GM21360 (cell line): ENCODE data around the gene NR3C2.

ENCODE experiments used
- ATAC-seq: cut with Tn5 transposase; IDR thresholded peaks from one replicate; pipeline ENCODE4 v1.9.1; 2021; ENCODE audit warnings: mild to moderate bottlenecking, moderate library complexity; ENCODE audit not compliant: unreplicated experiment

NR3C2 gene

DNA sequence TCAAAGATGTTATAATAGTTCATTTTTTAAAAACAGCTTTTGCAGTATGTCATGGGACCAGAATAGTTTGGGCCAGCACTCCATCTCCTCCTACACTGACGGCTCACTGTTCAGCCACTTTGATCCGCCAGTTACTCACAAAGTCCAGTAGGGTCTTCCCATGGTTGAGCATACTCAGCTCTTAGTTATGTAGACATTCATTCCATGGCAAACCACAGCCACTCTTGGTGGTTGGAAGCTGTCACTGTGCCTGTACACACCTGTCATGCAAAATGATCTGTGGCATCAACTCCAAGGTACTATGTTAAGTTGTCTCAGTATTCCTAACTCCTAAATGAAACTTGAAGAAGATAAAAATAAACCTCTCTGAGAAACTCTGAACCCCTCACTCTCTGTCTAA is 127.2 kb downstream of the NR3C2 start:
- ATAC-seq: no peak

DNA sequence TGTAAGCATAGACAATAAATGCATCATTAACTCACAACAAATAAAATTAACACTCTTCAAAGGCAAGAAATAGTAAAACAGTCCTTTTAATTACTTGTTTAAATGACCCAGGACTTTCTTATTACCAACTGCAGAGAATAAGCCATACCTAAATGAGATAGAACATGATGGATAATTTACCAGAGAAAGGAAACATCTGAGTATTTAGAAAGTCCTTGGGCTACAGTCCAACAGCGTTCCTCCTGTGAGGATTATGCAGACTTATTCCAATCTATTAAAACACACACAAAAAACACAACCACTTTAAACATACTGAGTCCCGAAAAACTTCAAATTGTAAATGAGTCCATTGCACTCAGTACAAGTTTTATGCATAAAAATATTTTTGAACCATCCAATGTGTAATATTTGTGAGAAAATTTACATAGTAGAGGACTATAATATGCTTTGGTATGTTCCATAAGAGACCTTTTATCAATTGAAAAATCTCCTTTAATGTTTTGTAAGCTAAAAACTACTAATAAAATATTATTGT is 129.2 kb downstream of the NR3C2 start:
- no peak for ATAC-seq

DNA sequence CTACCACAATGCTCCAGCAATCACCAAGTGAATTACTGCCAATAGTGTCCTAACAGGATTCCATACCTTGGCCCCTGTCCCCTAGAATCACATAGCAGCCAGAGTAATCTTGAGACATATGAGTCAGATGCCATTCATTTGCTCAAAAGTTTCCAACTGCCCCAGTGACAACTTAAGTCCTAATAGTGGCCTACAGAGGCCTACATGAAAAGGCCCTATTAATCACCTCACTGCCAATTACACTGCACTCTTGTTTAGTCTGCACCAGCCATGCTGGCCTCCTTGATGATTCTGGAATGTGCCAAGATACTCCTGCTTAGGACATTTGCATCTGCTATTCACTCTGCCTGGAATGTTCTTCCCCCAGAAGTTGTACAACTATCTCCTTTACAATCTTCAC is 130.7 kb downstream of the NR3C2 start:
- ATAC-seq: no peak

DNA sequence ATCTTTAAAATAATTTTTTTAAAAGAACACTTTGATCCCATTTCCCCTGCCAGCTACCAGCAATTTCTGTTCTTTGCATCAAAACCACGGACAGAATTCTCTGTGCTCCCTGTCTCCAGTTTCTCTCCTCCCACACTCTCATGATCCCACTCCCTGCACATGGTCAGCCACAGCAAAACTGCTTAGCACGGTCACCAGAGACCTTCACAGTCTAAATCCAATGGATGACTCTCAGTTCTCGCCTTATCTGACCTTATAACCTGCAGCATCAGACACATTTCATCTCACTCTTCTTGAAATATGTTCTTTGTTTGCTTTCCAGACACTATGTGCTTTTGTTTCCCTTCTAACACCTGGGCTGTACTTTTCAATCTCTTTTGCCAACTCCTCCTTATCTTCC is 131.5 kb downstream of the NR3C2 start:
- ATAC-seq: no peak

DNA sequence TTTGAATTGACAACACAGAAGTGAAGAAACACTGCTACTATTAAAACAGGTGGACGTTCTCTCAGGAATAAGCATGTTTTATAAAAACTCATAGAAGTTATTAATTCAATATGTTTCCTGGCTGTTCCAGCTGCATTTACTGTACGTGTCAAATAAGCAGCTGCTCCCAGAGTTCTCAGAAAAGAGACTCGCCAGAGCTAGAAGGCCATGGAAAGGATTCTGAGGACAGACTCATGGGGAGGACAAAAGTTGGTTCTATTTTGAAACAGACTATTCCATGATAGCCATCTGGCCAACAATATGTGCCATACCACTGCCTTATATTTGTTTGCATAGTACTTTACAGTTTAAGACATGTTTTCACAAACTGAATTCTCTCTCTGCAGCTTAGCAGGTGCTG is 136.5 kb downstream of the NR3C2 start:
- no peak for ATAC-seq

DNA sequence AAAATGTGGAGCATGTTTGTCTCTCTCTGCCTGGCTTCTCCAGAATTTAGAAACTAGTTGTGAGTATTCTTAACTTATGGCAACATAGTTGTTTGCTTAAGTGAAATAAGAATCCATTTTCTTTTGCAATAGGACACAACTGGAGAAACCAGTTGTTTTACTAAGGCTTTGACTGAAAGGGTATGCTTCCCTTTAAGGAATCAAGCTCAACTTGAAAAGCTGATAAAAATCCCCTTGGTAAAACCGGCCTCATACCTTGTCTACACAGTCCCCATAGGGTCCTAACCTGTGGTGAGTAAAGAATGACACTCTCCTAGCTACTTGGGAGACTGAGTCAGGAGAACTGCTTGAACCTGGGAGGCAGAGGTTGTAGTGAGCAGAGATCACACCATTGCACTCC is 139.8 kb downstream of the NR3C2 start:
- ATAC-seq: no peak

DNA sequence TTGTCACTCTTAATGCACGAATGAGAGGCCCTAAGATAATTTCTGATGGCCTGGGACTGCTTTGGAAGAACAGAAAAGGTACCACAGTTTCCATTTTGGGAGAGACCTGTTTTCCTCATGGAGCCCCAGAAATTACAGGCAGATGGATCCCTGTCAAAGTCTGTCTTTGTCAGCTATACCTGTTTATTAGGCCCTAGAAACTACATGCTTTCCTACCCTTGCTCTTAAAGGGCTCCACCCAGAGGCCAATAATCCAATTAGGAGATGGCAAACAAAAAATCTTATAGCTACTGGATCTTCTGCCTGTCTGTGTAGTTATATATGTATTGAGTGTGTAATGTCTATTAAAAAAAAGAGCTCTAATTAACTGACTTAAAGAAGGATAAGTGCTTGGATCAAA is 141.3 kb downstream of the NR3C2 start:
- no peak for ATAC-seq

DNA sequence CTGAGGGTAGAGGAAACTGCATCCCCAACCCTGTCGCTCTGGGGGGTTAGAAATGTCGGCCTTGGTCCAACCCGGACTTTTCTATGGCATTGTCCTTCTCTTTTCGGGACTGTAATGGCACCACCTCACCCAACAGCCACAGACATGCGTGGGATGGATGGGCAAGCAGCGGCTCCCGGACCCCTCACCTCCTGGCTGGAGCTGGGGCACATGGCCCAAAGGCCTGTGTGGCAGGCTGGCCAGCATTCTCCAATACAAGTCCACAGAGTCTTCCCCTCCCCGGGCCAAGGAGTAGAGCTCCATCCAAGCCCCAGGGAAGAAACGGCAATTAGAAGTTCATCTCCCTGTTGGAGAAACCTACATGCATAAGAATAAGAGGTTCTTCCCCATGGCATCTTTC is 142.9 kb downstream of the NR3C2 start:
- no peak for ATAC-seq

DNA sequence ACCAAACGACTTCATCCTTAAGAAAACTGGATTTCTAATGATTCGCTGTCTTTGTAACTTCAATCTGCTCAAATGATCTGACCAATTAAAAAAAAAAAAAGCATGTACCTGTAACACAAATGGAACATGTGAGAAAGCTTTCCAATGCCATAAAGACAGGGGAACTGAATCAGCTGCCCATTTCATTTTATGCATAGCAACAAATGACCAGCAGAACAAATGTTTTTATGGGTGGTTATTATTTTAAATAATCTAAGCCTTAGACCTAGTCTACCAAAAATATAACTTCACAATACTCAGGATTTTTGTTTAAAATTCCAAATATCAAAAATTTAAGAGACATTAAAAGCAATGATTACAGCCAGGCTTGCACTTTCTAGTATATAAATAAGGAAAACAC is 145.7 kb downstream of the NR3C2 start:
- no peak for ATAC-seq

DNA sequence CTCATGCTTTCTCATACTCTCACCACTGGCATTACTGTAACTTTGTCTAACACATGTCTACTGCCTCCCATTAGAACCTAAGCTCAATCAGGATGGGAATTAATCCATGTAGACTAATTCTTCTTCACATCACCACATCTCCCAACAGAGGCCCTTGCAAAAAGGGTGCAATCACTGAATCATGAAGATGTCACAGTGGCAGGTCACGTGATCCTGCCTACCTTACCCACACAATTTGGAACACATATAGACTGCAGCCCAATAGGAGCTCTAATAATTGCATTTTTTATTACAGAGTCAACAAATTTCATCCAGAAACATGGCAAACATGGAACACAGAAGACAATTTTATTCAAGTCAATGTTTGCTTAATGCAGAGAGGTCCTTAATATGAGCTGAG is 146.6 kb downstream of the NR3C2 start:
- no peak for ATAC-seq

DNA sequence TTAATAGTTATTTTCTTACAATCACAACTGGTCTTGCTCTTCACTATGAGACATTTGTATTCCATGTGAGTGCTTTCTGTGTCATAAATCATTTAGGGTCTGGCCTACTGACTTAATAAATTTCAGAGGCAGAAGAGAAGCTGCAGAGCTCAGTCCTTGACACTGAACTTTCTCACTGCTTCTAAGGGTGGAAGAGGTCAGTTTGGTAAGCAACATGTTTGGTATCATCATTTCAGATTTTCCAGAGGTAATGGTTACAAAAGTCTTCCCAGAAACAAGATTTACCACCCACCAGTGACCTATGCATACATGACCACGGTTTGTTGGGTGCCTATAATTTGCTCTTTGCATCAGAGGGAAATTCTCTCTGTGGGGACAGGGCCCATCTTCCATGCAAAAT is 148.6 kb downstream of the NR3C2 start:
- ATAC-seq: no peak

DNA sequence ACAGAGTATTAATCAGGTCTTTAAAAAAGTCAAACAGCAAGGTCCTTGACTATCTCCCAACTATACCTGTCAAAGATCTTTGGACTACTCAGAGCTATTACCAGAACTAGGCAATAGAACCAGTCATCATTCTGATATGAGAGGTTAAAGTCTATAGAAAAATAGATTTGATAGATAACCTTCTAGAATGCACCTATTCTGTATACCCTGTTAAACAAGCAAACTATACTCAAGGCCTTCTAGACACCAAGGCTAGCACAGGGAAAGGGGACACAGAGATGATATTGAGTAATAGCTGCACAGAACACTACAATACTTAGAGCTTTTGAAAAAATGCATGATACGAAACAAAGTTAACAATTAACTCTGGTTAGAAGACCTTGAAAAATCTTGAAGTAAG is 149.5 kb downstream of the NR3C2 start:
- ATAC-seq: no peak

DNA sequence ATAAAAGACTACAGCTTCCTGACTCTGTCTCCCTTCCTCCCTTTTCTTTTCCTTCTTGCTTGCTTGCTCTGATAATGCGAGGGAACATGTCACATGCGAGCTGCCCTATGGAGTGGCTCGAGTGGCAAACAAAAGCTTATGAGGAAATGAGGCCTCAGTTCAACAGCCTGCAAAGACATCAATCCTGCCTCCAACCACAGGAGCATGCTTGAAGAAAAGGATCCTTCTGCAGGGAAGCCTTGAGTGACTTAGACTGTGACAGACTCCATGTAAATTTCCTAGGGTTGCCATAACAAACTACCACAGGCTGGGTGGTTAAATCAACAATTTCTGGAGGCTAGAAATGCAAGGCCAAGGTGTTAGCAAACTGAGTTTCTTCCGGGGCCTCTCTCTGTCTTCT is 152.5 kb downstream of the NR3C2 start:
- no peak for ATAC-seq

DNA sequence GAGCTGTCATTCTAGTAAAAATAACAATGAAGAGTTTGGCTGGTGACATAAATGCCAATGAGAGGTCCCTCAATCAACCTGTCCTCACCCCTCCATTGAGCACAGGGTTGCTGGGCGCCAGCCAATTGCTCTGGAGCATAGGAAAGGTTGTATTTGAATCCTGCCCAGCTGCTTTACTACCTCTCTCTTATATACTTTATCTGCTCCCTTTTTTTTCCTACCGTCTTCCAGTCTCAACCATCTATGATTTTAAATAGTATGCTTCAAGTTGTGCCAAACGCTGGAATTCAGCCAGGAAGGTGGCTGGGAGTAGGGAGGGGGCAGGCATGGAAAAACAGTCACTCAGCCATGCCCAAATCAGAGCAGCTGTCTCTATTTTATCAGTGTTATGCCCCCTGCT is 153.8 kb downstream of the NR3C2 start:
- no peak for ATAC-seq

DNA sequence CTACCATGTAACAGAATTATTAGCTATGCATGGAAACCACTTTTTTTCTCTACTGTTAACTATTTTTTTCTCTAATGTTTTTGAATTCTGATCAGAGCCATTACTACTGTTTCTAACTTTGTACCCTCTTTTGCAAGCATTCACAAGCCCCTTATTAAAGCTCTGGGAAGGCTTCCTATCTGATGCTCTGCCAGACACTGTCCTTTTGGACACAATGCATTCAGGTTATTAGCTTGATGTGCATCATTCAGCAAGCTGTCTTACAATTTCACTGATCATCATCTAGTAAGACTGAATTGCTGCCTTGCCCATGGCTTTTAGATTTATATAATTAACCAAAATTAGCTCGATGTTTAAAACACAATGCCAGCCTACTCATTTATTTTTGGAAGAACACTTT is 155.1 kb downstream of the NR3C2 start:
- ATAC-seq: no peak

DNA sequence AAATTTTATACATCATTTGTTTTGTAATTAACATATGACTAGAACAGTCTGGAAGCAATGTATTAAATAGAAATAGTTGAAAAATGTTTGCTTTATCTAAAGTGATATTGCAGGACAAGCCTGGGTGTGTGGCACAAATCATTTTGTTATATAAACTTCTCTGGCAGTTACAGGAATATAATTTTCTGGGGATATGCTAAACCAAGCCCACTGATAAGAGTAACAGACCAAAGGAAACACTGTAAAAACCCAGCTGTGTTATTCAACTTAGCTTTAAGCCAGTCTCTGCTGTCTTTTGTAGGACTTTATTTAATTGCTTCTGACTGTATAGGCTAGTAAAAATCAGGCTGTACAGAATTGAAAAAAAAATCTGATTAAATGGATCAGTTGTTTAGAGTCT is 156.2 kb downstream of the NR3C2 start:
- no peak for ATAC-seq

DNA sequence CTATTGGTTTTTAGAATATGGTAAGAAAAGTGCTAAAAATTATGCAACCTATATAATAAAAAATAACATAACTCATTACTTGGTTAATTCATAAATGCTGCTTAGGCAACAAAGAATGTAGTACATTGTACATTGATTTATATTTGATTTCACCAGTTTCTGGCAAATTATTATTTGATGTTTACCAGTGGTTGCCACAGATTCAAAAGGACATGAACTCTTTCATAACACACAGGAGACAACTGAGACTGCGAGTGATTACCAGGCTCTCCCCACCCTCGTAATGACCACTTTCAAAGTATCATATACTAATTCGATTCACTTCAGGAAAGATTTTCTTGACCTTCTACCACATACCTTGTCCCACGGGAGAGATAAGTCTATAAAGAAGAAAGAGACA is 158.5 kb downstream of the NR3C2 start:
- no peak for ATAC-seq

DNA sequence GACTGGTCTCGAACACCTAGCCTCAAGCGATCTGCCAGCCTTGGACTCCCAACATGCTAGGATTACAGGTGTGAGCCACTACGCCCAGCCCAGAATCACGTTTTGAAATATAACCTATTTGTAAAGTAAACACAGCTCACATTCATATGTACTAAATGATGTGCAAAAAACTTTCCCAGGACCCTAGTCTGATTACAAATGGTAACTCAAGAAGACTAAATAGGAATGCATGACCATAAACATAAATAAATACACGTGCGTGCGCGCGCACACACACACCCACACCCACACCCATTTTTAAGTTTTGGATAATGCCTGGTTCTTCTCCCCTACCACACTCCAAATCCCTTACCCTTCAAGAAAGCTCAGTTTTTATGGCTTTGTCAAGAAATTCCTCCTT is 163.9 kb downstream of the NR3C2 start:
- ATAC-seq: no peak

DNA sequence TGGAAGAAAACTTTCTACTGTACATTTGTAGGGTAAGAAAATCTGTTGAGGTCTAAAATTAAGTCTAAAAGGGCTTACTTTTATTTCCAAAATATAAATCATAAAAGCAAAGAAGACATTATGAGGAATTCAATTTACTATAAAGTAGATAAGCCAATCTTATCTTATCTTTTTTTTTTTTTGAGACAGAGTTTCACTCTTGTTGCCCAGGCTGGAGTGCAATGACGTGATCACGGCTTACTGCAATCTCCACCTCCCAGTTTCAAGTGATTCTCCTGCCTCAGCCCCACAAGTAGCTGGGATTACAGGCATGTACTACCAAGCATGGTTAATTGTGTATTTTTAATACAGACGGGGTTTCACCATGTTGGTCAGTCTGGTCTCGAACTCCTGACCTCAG is 166.9 kb downstream of the NR3C2 start:
- ATAC-seq: no peak

DNA sequence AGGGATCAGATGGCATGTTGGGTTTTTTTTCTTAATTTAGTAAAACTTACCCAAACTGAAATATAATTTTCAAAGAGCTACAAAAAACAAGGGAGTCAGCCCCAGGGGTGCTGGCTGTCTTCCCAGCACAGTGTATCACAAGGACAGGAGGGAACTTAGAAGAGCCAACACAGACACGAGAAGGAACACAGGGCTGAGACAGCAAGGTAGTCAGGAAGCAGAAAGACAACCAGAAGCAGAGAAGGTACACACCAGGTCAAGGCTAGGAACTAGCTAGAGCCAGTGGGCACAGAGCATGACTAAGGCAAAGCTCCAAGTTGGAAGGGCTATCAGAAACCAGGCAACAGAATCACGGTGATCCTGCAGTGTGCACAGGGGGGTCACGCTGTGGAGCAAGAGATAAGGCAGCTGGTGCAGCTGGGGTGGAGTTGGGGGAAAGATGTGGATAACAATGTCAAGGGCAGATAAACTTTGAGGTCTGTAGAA is 168.7 kb downstream of the NR3C2 start:
- ATAC-seq: no peak

DNA sequence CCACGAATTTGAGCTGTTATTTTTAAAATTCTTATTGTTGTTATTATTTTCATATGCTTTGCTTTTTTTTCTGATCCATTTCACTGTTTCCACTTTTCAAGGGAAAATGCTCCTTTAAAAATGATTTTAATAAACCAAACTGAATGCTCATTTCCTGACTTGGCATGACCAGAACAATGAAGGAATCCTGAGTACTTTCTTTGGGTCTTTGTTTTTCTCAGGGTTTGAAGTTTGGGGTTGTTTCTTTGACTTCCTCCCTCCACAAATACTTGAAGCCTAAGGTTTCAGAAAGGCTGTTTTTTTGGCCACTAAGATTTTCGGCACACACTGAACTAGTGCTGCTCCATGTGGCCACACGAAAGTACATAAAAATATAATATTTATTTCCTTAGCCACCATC is 171.0 kb downstream of the NR3C2 start:
- no peak for ATAC-seq

DNA sequence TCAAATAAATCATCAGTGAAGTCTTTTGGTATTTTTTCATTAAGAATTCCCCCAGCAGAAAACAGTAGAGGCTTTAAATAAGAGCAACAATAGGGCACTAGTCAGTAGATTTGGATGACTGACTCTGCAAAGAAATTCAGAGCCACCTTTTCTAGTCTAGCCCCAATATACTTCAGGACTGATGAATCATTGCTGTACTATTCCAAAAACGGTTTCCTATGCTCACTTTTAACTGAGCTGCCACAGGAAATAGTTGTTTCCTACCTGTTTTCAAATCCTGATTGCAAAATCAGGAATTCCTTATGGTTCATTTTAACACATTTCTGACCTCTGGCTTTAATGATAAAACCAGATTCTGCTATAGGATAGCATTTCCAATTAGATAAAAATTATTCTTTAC is 171.6 kb downstream of the NR3C2 start:
- no peak for ATAC-seq

DNA sequence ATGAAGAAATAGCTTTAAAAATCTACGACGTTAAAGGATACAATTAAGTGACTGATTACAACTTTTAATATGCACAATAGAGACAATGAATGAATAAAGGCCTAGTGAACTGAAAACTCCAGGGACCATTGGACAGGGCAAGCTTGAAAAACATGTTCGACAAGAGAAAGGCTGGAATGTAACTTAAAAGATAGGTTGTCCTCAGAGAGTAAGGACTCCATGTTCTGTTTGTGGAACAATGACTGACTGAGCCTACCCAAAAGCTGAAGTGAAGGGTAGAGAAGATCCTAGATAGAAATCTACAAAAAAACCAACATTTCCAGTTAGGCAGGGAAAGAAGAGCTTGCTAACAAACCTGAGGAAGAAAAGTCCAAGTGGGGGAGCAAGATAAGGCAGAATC is 173.4 kb downstream of the NR3C2 start:
- no peak for ATAC-seq

DNA sequence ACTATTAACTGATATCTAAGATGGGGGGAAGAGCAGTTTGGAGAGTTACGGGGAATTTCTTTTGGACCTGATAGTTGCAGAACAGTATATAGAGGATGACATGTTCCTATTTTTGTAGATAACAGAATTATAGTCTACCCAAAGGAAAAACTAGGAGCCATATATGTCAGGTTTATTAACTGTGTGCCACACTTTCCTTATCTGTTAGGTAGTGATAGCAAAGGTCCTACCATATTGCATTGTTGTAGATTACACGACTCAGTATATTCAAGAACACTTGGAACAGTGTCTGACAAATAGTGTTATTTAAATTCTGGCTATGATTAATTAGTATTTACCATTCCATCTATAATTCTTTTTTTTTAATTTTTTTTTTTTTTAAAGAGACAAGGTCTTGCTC is 175.3 kb downstream of the NR3C2 start:
- ATAC-seq: no peak
